IMR-90 (cell line): ENCODE results near the gene LIMK2. TPM values are rescaled to one million over a fixed set of nuclear protein-coding genes. Genes with fewer than 3 reads are reported as not detected.

Experiments used
- ATAC-seq: fragments of 200-7000 bp; cut with Tn5 transposase; 2 replicates; pipeline ENCODE4 v1.9.1; 2020; ENCODE audit warnings: low read depth, mild to moderate bottlenecking, moderate library complexity
- BruUV-seq: library from RNA; stranded (reverse); fragments of 400-500 nt; replicated peaks from 2 replicates; lab custom pipeline; 2021; lab: Mats Ljungman, UMichigan
- CTCF ChIA-PET: fragments of 300-600 bp; formaldehyde crosslinking; extraction: SDS; loops from one replicate; lab custom pipeline; 2021; ENCODE audit warnings: antibody characterized with exemption; lab: Yijun Ruan, JAX
- POLR2A ChIA-PET: fragments of 300-600 bp; sonication (Branson Sonifier 250); formaldehyde crosslinking; loops from one replicate; lab custom pipeline; 2022; ENCODE audit warnings: antibody characterized with exemption; ENCODE audit not compliant: unreplicated experiment; lab: Charles Lee
- DNase-seq: peaks from one replicate; pipeline ENCODE4 v3.0.0; 2013
- H2AFZ ChIP-seq: replicated peaks from 2 replicates; pipeline ENCODE3; 2013; ENCODE audit warnings: low read length, mild to moderate bottlenecking; ENCODE audit not compliant: poor library complexity
- H2AK5ac ChIP-seq: 2 replicates; pipeline ENCODE4 v1.6.1; 2013; ENCODE audit warnings: low read depth, low read length, inconsistent platforms
- H2AK9ac ChIP-seq: replicated peaks from 2 replicates; pipeline ENCODE3; 2013; ENCODE audit warnings: mild to moderate bottlenecking, low read depth, low read length, moderate library complexity; ENCODE audit not compliant: poor library complexity
- H2BK120ac ChIP-seq: 2 replicates; pipeline ENCODE4 v1.6.1; 2013; ENCODE audit warnings: low read depth, low read length, inconsistent platforms
- H2BK15ac ChIP-seq: 3 replicates; pipeline ENCODE4 v1.6.1; 2013; ENCODE audit warnings: low read depth, low read length, inconsistent platforms
- H2BK20ac ChIP-seq: 2 replicates; pipeline ENCODE4 v1.6.1; 2013; ENCODE audit warnings: low read depth, mild to moderate bottlenecking, inconsistent platforms, low read length, moderate library complexity
- H2BK5ac ChIP-seq: 2 replicates; pipeline ENCODE4 v1.6.1; 2013; ENCODE audit warnings: mild to moderate bottlenecking, low read depth, low read length, inconsistent platforms; ENCODE audit not compliant: poor library complexity, severe bottlenecking
- H3K14ac ChIP-seq: replicated peaks from 2 replicates; pipeline ENCODE4 v1.6.1; 2013; ENCODE audit warnings: low read depth, low read length, inconsistent platforms
- H3K18ac ChIP-seq: 2 replicates; pipeline ENCODE4 v1.6.1; 2013; ENCODE audit warnings: low read depth, low read length, control low read depth
- H3K23ac ChIP-seq: 2 replicates; pipeline ENCODE4 v1.6.1; 2013; ENCODE audit warnings: low read depth, low read length, inconsistent platforms
- H3K27ac ChIP-seq: 2 replicates; pipeline ENCODE4 v1.5.1; 2013; ENCODE audit warnings: mild to moderate bottlenecking, control low read depth, low read length; ENCODE audit not compliant: insufficient read depth
- H3K27me3 ChIP-seq: 2 replicates; pipeline ENCODE4 v1.6.1; 2013; ENCODE audit warnings: low read length; ENCODE audit not compliant: control insufficient read depth, insufficient read depth
- H3K36me3 ChIP-seq: 2 replicates; pipeline ENCODE4 v1.6.1; 2013; ENCODE audit warnings: low read length, mixed read lengths; ENCODE audit not compliant: control insufficient read depth, insufficient read depth
- H3K4ac ChIP-seq: 2 replicates; pipeline ENCODE4 v1.6.1; 2013; ENCODE audit warnings: low read depth, low read length, inconsistent platforms
- H3K4me1 ChIP-seq: 2 replicates; pipeline ENCODE4 v1.6.1; 2013; ENCODE audit warnings: low read length, mixed read lengths; ENCODE audit not compliant: control insufficient read depth, insufficient read depth
- H3K4me2 ChIP-seq: 2 replicates; pipeline ENCODE4 v1.6.1; 2013; ENCODE audit warnings: low read depth, mild to moderate bottlenecking, control low read depth, low read length, moderate library complexity
- H3K4me3 ChIP-seq: 2 replicates; pipeline ENCODE4 v1.5.1; 2013; ENCODE audit warnings: low read depth, mild to moderate bottlenecking, control low read depth, low read length, moderate library complexity; ENCODE audit not compliant: insufficient read depth
- H3K56ac ChIP-seq: 2 replicates; pipeline ENCODE4 v1.6.1; 2013; ENCODE audit warnings: low read length, inconsistent platforms; ENCODE audit not compliant: insufficient read depth; ENCODE audit errors: extremely low read depth
- H3K79me1 ChIP-seq, 2 experiments: 2 replicates each; pipeline ENCODE4 v1.6.1; 2013; ENCODE audit warnings: low read length in 2 of 2, inconsistent platforms in 1 of 2, low read depth in 1 of 2
- H3K9ac ChIP-seq: 2 replicates; pipeline ENCODE4 v1.6.1; 2013; ENCODE audit warnings: low read depth, low read length, control low read depth
- H3K9me1 ChIP-seq: 2 replicates; pipeline ENCODE4 v1.6.1; 2013; ENCODE audit warnings: low read length, inconsistent platforms; ENCODE audit not compliant: insufficient read depth
- H3K9me3 ChIP-seq: 2 replicates; pipeline ENCODE4 v1.6.1; 2013; ENCODE audit warnings: low read length; ENCODE audit not compliant: control insufficient read depth, insufficient read depth
- H4K20me1 ChIP-seq: 2 replicates; pipeline ENCODE4 v1.6.1; 2013; ENCODE audit warnings: low read length, inconsistent platforms; ENCODE audit not compliant: insufficient read depth
- H4K5ac ChIP-seq: 2 replicates; pipeline ENCODE4 v1.6.1; 2013; ENCODE audit warnings: mild to moderate bottlenecking, low read depth, low read length, control low read depth
- H4K8ac ChIP-seq, 2 experiments: 2 replicates each; pipeline ENCODE4 v1.6.1; 2013; ENCODE audit warnings: low read depth in 2 of 2, low read length in 2 of 2, control low read depth in 1 of 2, inconsistent platforms in 1 of 2
- H4K91ac ChIP-seq: 2 replicates; pipeline ENCODE4 v1.6.1; 2013; ENCODE audit warnings: low read depth, low read length, inconsistent platforms; ENCODE audit not compliant: insufficient read depth
- BHLHE40 ChIP-seq: fragments of 150-350 bp; IDR thresholded peaks from 2 replicates; pipeline ENCODE4 v1.6.1; 2016; ENCODE audit warnings: mild to moderate bottlenecking, low read depth, low read length
- CEBPB ChIP-seq: IDR thresholded peaks from 2 replicates; pipeline ENCODE4 v1.6.1; 2012; ENCODE audit warnings: low read depth, low read length, improper control_type of control experiment
- CHD1 ChIP-seq: IDR thresholded peaks from 2 replicates; pipeline ENCODE4 v1.6.1; 2012; ENCODE audit warnings: low read depth, low read length, improper control_type of control experiment
- CTCF ChIP-seq: conservative IDR thresholded peaks from 2 replicates; pipeline ENCODE4 v1.5.1; 2012; ENCODE audit warnings: mild to moderate bottlenecking, low read depth, low read length, improper control_type of control experiment
- ELK1 ChIP-seq: fragments of 150-350 bp; IDR thresholded peaks from 2 replicates; pipeline ENCODE4 v1.6.1; 2016; ENCODE audit warnings: low read depth, mild to moderate bottlenecking, low read length, moderate library complexity, borderline replicate concordance
- FOS ChIP-seq: fragments of 150-350 bp; IDR thresholded peaks from 2 replicates; pipeline ENCODE4 v1.6.1; 2016; ENCODE audit warnings: low read depth, low read length
- MAFK ChIP-seq: IDR thresholded peaks from 2 replicates; pipeline ENCODE4 v1.6.1; 2012; ENCODE audit warnings: low read depth, low read length, improper control_type of control experiment
- MAZ ChIP-seq: IDR thresholded peaks from 2 replicates; pipeline ENCODE4 v1.6.1; 2012; ENCODE audit warnings: low read depth, mild to moderate bottlenecking, low read length, improper control_type of control experiment, moderate library complexity, borderline replicate concordance
- MXI1 ChIP-seq: IDR thresholded peaks from 2 replicates; pipeline ENCODE4 v1.6.1; 2012; ENCODE audit warnings: low read depth, mild to moderate bottlenecking, low read length, moderate library complexity, borderline replicate concordance
- NFE2L2 ChIP-seq: fragments of 150-350 bp; IDR thresholded peaks from 2 replicates; pipeline ENCODE4 v1.6.1; 2016; ENCODE audit warnings: low read depth, mild to moderate bottlenecking, low read length
- POLR2A ChIP-seq: IDR thresholded peaks from 2 replicates; pipeline ENCODE4 v1.6.1; 2012; ENCODE audit warnings: mild to moderate bottlenecking, low read depth, low read length
- RAD21 ChIP-seq: IDR thresholded peaks from 2 replicates; pipeline ENCODE4 v1.6.1; 2012; ENCODE audit warnings: low read length, improper control_type of control experiment
- RFX5 ChIP-seq: IDR thresholded peaks from 2 replicates; pipeline ENCODE4 v1.8.0; 2012; ENCODE audit warnings: low read depth, mild to moderate bottlenecking, low read length, moderate library complexity
- SMC3 ChIP-seq: fragments of 150-350 bp; IDR thresholded peaks from 2 replicates; pipeline ENCODE4 v1.6.1; 2016; ENCODE audit warnings: low read depth, mild to moderate bottlenecking, antibody characterized with exemption, low read length, moderate library complexity
- USF2 ChIP-seq: fragments of 150-350 bp; IDR thresholded peaks from 2 replicates; pipeline ENCODE4 v1.6.1; 2017; ENCODE audit warnings: mild to moderate bottlenecking, antibody characterized with exemption, low read length, low read depth
- WGBS, 2 experiments: methylation state at CpG; one replicate each; pipeline versions ENCODE4 v1.1.5 to v1.1.7; 2013; ENCODE audit warnings: missing lambda C conversion rate in 2 of 2; ENCODE audit not compliant: insufficient read length in 1 of 2; ENCODE audit errors: extremely low coverage in 2 of 2; 5-methylcytosine and 5-hydroxymethylcytosine counted together
- dilution Hi-C: fragments of 300-500 bp; cut with HindIII; formaldehyde crosslinking; loops from one replicate; pipeline ENCODE4 v1.14.3; 2018; ENCODE audit warnings: low sequenced_read_pairs; ENCODE audit not compliant: unreplicated experiment
- in situ Hi-C: fragments of 300-500 bp; cut with MboI; formaldehyde crosslinking; loops from 3 replicates; pipeline ENCODE4 v1.14.3; 2019; ENCODE audit warnings: low sequenced_read_pairs, inconsistent platforms, mixed read lengths
- intact Hi-C: fragments of 100-400 bp; cut with micrococcal nuclease; formaldehyde crosslinking; loops from 2 replicates; pipeline ENCODE4 v1.10.0; 2022
- polyA plus RNA-seq, 3 experiments: library from polyadenylated mRNA; depleted of rRNA; stranded (reverse); fragments of >200 nt; gene quantifications; 2 replicates each; pipeline ENCODE4 v1.2.3, GENCODE V29; 2012; ENCODE audit warnings: low replicate concordance in 1 of 3
- total RNA-seq: library from RNA; depleted of rRNA; stranded (reverse); fragments of >200 nt; gene quantifications from 2 replicates; pipeline ENCODE4 v1.2.3, GENCODE V29; 2012

The LIMK2 gene
- total and polyA plus RNA-seq, 2 of the 4 experiments (the other 2 are of a cell fraction), result 14.5 to 31.9 TPM

- Histone ChIP-seq H2AK9ac (no peak overlapping the region), H4K91ac (no peak overlapping the region), H2BK5ac (no peak overlapping the region), H3K27me3 (no peaks in the 10 kb centered on the region), H2BK15ac (no peak overlapping the region), H3K79me1 (peaks cover 16 to 30% of the 10 kb centered on the region in 2 experiments), H3K4ac (no peak overlapping the region), H3K56ac (no peak overlapping the region), H4K8ac (no peak overlapping the region), H2AK5ac (no peak overlapping the region), H3K4me2 (no peak overlapping the region), H2BK120ac (no peak overlapping the region), H3K27ac (no peak overlapping the region), H3K14ac (no peak overlapping the region), H3K23ac (no peak overlapping the region), H3K9me1 (0 out of 2 replicates have a peak, but pooled peaks cover 7% of the 10 kb centered on the region), H3K4me1 (peaks cover 3% of the 10 kb centered on the region; the same call in 1 of the 2 replicates), H2BK20ac (no peak overlapping the region), H4K20me1 (no peaks in the 10 kb centered on the region), H3K9me3 (no peaks in the 10 kb centered on the region), H3K9ac (no peak overlapping the region), H3K36me3 (peaks cover 36% of the 10 kb centered on the region), H3K4me3 (no peak overlapping the region), H3K18ac (no peak overlapping the region), H4K5ac (no peak overlapping the region), H2AFZ (no peak overlapping the region)
- in situ Hi-C loops (loop anchor here (10.0 kb wide), 1 partner anchor 57 kb away; the partner anchor contains the start of gene PATZ1), dilution Hi-C loops (no loop called here), intact Hi-C loops (no loop called here)
- CTCF ChIA-PET, result interaction anchor here (1.5 kb wide), 1 partner anchor 70 kb away, joined by 3 read pairs; no protein-coding TSS in a partner anchor
- WGBS, 2 experiments, result 90% methylated on average over 2 of the region's 6 CpGs; no CpG with 5 or more reads in 1 of the 2 experiments
- no peak for TF ChIP-seq MAFK
- no peak for TF ChIP-seq NFE2L2
- no peak for TF ChIP-seq POLR2A
- no peak for TF ChIP-seq SMC3
- TF ChIP-seq MXI1, result no peak
- no peak for TF ChIP-seq MAZ
- no peak for TF ChIP-seq BHLHE40
- no peak for TF ChIP-seq CEBPB
- TF ChIP-seq CTCF, result no peak
- TF ChIP-seq RAD21, result no peak
- no peak for TF ChIP-seq USF2
- no peak for TF ChIP-seq RFX5
- TF ChIP-seq CHD1, result no peak
- TF ChIP-seq ELK1, result no peak
- no peak for TF ChIP-seq FOS
- DNase-seq, result no peak
- BruUV-seq, result no TSS peak
- no peak for ATAC-seq
- POLR2A ChIA-PET, result no interaction called here
Measured at GRCh38 chr22:31287818-31288495, 75.9 kb downstream of the LIMK2 start.
